Neuronal stem cell (in vitro differentiated cells): ENCODE data around the gene TUBA4A.
A peak's percentile ranks its signal among the peaks of the same experiment; 100 is the strongest.

Experiments used
- DNase-seq: peaks from one replicate; pipeline ENCODE4 v3.0.0-alpha.2; 2013; ENCODE audit warnings: low spot score
- H2AFZ ChIP-seq: one replicate; pipeline ENCODE4 v1.6.1; 2013; ENCODE audit warnings: mild to moderate bottlenecking, low read length, inconsistent platforms
- H2AK5ac ChIP-seq: 2 replicates; pipeline ENCODE4 v1.6.1; 2013; ENCODE audit warnings: low read depth, mild to moderate bottlenecking, inconsistent platforms, low read length, moderate library complexity, mixed read lengths
- H2BK120ac ChIP-seq: 2 replicates; pipeline ENCODE4 v1.6.1; 2013; ENCODE audit warnings: low read depth, mild to moderate bottlenecking, inconsistent platforms, low read length, moderate library complexity, mixed read lengths
- H2BK12ac ChIP-seq: one replicate; pipeline ENCODE4 v1.6.1; 2013; ENCODE audit warnings: low read length, inconsistent platforms
- H2BK15ac ChIP-seq: 2 replicates; pipeline ENCODE4 v1.6.1; 2013; ENCODE audit warnings: mild to moderate bottlenecking, low read length, inconsistent platforms, mixed read lengths
- H2BK5ac ChIP-seq: one replicate; pipeline ENCODE4 v1.6.1; 2013; ENCODE audit warnings: inconsistent platforms, mild to moderate bottlenecking, low read length, moderate library complexity
- H3K14ac ChIP-seq: one replicate; pipeline ENCODE4 v1.6.1; 2013; ENCODE audit warnings: low read length, inconsistent platforms
- H3K18ac ChIP-seq: 2 replicates; pipeline ENCODE4 v1.6.1; 2013; ENCODE audit warnings: low read length, inconsistent platforms
- H3K23ac ChIP-seq: 2 replicates; pipeline ENCODE4 v1.6.1; 2013; ENCODE audit warnings: low read depth, mild to moderate bottlenecking, mixed read lengths, low read length, inconsistent platforms; ENCODE audit not compliant: poor library complexity
- H3K27ac ChIP-seq: replicated peaks from 3 replicates; pipeline ENCODE4 v1.5.1; 2013; ENCODE audit warnings: low read length, inconsistent platforms
- H3K27me3 ChIP-seq, 3 experiments: 2 replicates each; pipeline ENCODE4 v1.6.1; 2013; ENCODE audit warnings: low read length in 3 of 3, mild to moderate bottlenecking in 2 of 3, inconsistent platforms in 1 of 3, low read depth in 1 of 3, mixed read lengths in 1 of 3, moderate library complexity in 1 of 3; ENCODE audit not compliant: control insufficient read depth in 3 of 3, insufficient read depth in 3 of 3
- H3K36me3 ChIP-seq, 2 donors: replicated peaks in 1 of 2; 2 replicates each; pipeline ENCODE4 v1.6.1; 2013; ENCODE audit warnings: low read length in 2 of 2; ENCODE audit not compliant: control insufficient read depth in 2 of 2, insufficient read depth in 2 of 2
- H3K4ac ChIP-seq: 2 replicates; pipeline ENCODE4 v1.6.1; 2013; ENCODE audit warnings: inconsistent platforms, mild to moderate bottlenecking, low read length, moderate library complexity
- H3K4me1 ChIP-seq, 2 donors: 1 replicate in 1 of 2; 2 replicates in 1 of 2; pipeline ENCODE4 v1.6.1; 2013; ENCODE audit warnings: low read length in 2 of 2, low read depth in 1 of 2; ENCODE audit not compliant: control insufficient read depth in 2 of 2, insufficient read depth in 1 of 2
- H3K4me2 ChIP-seq: one replicate; pipeline ENCODE4 v1.6.1; 2013; ENCODE audit warnings: mild to moderate bottlenecking, low read length, inconsistent platforms; ENCODE audit not compliant: insufficient read depth, poor library complexity, severe bottlenecking
- H3K4me3 ChIP-seq, 2 donors: 2 replicates each; pipeline ENCODE4 v1.5.1; 2013; ENCODE audit warnings: low read length in 2 of 2, mild to moderate bottlenecking in 2 of 2, inconsistent platforms in 1 of 2, moderate library complexity in 1 of 2
- H3K79me1 ChIP-seq: one replicate; pipeline ENCODE4 v1.6.1; 2013; ENCODE audit warnings: low read depth, mild to moderate bottlenecking, inconsistent platforms, low read length, moderate library complexity
- H3K9ac ChIP-seq: one replicate; pipeline ENCODE4 v1.6.1; 2013; ENCODE audit warnings: mild to moderate bottlenecking, low read depth, low read length, inconsistent platforms; ENCODE audit not compliant: poor library complexity
- H3K9me3 ChIP-seq, 2 donors: replicated peaks in 1 of 2; 2 replicates each; pipeline versions ENCODE3 to v1.6.1; 2013; ENCODE audit warnings: low read length in 2 of 2, mild to moderate bottlenecking in 2 of 2, inconsistent platforms in 1 of 2, low read depth in 1 of 2, mixed read lengths in 1 of 2, moderate library complexity in 1 of 2; ENCODE audit not compliant: control insufficient read depth in 2 of 2, insufficient read depth in 1 of 2
- H4K8ac ChIP-seq: one replicate; pipeline ENCODE4 v1.6.1; 2013; ENCODE audit warnings: low read depth, mild to moderate bottlenecking, inconsistent platforms, low read length, moderate library complexity
- H4K91ac ChIP-seq: one replicate; pipeline ENCODE4 v1.6.1; 2013; ENCODE audit warnings: low read length, low read depth, mild to moderate bottlenecking, inconsistent platforms; ENCODE audit not compliant: poor library complexity
- WGBS, 2 donors: extraction: QIAGEN DNeasy Blood & Tissue Kit; methylation state at CpG; one replicate each; pipeline ENCODE4 v1.1.7; 2013; ENCODE audit warnings: missing lambda C conversion rate in 2 of 2, mixed read lengths in 1 of 2; ENCODE audit not compliant: insufficient read length in 2 of 2, insufficient replicate concordance in 1 of 2; ENCODE audit errors: extremely low coverage in 2 of 2; 5-methylcytosine and 5-hydroxymethylcytosine counted together

TUBA4A gene

DNA sequence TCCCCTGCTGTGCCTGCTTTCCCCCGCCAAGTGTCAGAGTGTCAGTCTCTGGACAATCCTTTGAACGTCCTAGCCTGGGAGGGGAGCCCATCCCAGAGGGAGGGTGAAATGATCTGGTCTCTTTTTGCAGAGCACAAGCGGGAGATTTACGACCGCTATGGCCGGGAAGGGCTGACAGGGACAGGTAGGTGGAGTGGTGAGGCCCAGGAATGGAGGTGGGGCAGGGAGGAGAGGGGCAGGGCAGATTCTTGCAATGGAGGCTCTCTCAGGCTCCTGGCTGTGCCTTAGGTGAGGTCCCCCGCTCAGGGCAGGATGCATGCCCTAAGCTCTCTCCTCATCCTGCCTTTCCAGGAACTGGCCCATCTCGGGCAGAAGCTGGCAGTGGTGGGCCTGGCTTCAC is 27.9 kb upstream of the TUBA4A start:
- Histone ChIP-seq H3K14ac (no peak overlapping the region), H3K4me2 (no peak overlapping the region), H4K91ac (no peak overlapping the region), H3K27me3 (peaks cover 0 to 3% (median 0%) of the 10 kb centered on the region in 3 experiments), H3K4me1 (peaks cover 20 to 22% of the 10 kb centered on the region in 2 donors), H3K4me3 (no peak overlapping the region), H3K9me3 (no peaks in the 10 kb centered on the region), H3K9ac (no peak overlapping the region), H3K36me3 (peaks cover 20 to 39% of the 10 kb centered on the region in 2 donors), H3K18ac (no peak overlapping the region), H4K8ac (no peak overlapping the region), H3K79me1 (peaks cover 7% of the 10 kb centered on the region), H2BK15ac (no peak overlapping the region), H2BK120ac (no peak overlapping the region), H3K23ac (no peak overlapping the region), H2AFZ (no peak overlapping the region), H2BK12ac (no peak overlapping the region), H2BK5ac (no peak overlapping the region), H2AK5ac (no peak overlapping the region), H3K27ac (no peak overlapping the region), H3K4ac (no peak overlapping the region)
- DNase-seq: no peak
- no CpG with 5 or more reads among the region's 8 CpGs for WGBS, 2 donors

DNA sequence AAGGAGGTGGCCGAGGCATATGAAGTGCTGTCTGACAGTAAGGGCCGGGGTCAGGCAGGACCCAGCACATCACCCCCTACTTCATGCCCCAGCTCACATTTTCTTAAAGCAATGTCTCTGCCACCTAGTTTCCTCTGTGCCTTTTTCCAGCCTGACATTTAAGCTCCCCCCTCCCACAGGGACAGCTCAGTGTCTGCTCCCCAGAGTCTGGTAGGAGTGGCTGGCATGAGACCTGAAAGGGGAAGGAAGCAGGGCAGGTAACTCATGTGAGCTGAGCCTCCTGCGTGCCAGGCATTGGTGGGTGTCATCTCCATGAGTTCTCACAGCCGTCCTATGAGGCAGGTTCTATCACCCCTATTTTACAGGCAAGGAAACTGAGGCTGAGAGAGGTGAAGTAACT is 26.9 kb upstream of the TUBA4A start:
- Histone ChIP-seq H3K27ac (no peak overlapping the region), H2BK15ac (no peak overlapping the region)
- DNase-seq: no peak

DNA sequence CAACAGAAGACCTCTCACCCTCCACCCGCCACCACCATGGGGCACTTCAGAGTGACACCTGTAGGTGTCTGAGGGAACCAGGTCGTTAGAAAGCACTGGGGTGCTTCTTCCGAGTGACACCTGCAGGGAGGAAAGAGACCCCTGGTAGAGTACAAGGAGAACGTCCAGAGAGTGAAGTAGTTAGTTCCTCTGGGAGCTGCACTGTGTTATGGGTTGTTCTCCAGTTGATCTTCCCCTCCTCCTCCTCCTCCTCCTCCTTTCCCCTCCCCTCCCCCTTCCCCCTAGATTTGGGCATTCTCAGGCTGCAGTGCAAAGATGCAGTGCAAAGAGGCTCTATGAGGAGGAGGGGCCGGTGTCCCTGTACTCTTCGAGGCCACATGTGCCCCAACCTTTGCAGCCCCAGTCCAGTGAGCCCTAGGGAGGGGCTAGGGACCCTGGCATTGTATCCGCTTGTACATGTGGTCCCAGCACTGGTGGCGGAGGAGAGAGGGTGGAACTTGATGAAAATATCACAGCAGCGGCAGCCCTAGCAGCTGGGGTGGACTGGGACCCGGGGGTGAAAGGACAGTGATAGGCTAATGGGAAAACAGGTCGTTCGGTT is 26.3 kb upstream of the TUBA4A start:
- no peak overlapping the region for H3K27ac ChIP-seq
- H3K36me3 ChIP-seq: peaks cover 20 to 39% of the 10 kb centered on the region in 2 donors
- H3K18ac ChIP-seq: peak overlapping the region; percentile 90
- no peak overlapping the region for H4K8ac ChIP-seq
- no peak overlapping the region for H3K4ac ChIP-seq
- no peak overlapping the region for H4K91ac ChIP-seq
- peak overlapping the region; percentile 97 for H3K4me2 ChIP-seq
- no peak overlapping the region for H2BK12ac ChIP-seq
- peak overlapping the region; percentile 96 for H2AFZ ChIP-seq
- H3K79me1 ChIP-seq: peaks cover under 1% of the 10 kb centered on the region
- peaks cover 0 to 8% (median 3%) of the 10 kb centered on the region in 3 experiments for H3K27me3 ChIP-seq
- H2BK120ac ChIP-seq: no peak overlapping the region
- H3K9ac ChIP-seq: peak overlapping the region; percentile 74
- H2AK5ac ChIP-seq: peak overlapping the region; percentile 60
- H2BK5ac ChIP-seq: peak overlapping the region; percentile 90
- H3K4me3 ChIP-seq: peak overlapping the region; percentile 62 to 78
- WGBS, 2 donors: no CpG with 5 or more reads among the region's 12 CpGs
- no peak overlapping the region for H3K14ac ChIP-seq
- peak overlapping the region; percentile 78 for H2BK15ac ChIP-seq
- H3K9me3 ChIP-seq: no peaks in the 10 kb centered on the region
- DNase-seq: no peak
- H3K23ac ChIP-seq: peak overlapping the region; percentile 15
- peaks cover 15 to 18% of the 10 kb centered on the region in 2 donors for H3K4me1 ChIP-seq

More for the DNA sequence above, 26.9 kb upstream of the TUBA4A start:
- Histone ChIP-seq H3K9me3 (no peaks in the 10 kb centered on the region), H3K18ac (no peak overlapping the region), H2BK5ac (no peak overlapping the region), H2BK12ac (no peak overlapping the region), H3K36me3 (peaks cover 20 to 39% of the 10 kb centered on the region in 2 donors), H2AFZ (no peak overlapping the region), H3K4ac (no peak overlapping the region), H2BK120ac (no peak overlapping the region), H3K79me1 (peaks cover 4% of the 10 kb centered on the region), H3K4me2 (no peak overlapping the region), H3K4me3 (no peak overlapping the region), H2AK5ac (no peak overlapping the region), H3K27me3 (peaks cover 0 to 3% (median 3%) of the 10 kb centered on the region in 3 experiments), H4K8ac (peak overlapping the region; percentile 4), H4K91ac (no peak overlapping the region), H3K4me1 (peaks cover 15 to 18% of the 10 kb centered on the region in 2 donors), H3K9ac (peak overlapping the region; percentile 57), H3K14ac (no peak overlapping the region), H3K23ac (no peak overlapping the region)
- WGBS, 2 donors: no CpG with 5 or more reads among the region's 4 CpGs

GRCh38 chr2:219279151-219279915 is 25.6 kb upstream of the TUBA4A start, which contains the start of gene DNAJB2:
DNAJB2 (plus strand) TSS chr2:219279366; CDS start chr2:219279834, 468 bp downstream.
- Histone ChIP-seq H2AFZ (peak within 1 kb of the TSS; percentile 96), H2BK12ac (no peak within 1 kb of the TSS), H3K4me3 (peak within 1 kb of the TSS; percentile 62 to 78), H3K36me3 (peaks cover 17 to 34% of the 10 kb centered on the region in 2 donors), H3K27ac (peak within 1 kb of the TSS; percentile 81), H4K91ac (no peak within 1 kb of the TSS), H3K4ac (no peak within 1 kb of the TSS), H3K4me1 (peaks cover 19% of the 10 kb centered on the region in 2 donors), H2BK15ac (peak within 1 kb of the TSS; percentile 78), H3K14ac (no peak within 1 kb of the TSS), H3K79me1 (no peaks in the 10 kb centered on the region), H2BK5ac (peak within 1 kb of the TSS; percentile 90), H2AK5ac (peak within 1 kb of the TSS; percentile 60), H3K27me3 (peaks cover 0 to 9% (median 3%) of the 10 kb centered on the region in 3 experiments), H3K18ac (peak within 1 kb of the TSS; percentile 90), H3K23ac (peak within 1 kb of the TSS; percentile 15), H3K4me2 (peak within 1 kb of the TSS; percentile 97), H3K9ac (peak within 1 kb of the TSS; percentile 74), H2BK120ac (no peak within 1 kb of the TSS), H4K8ac (no peak within 1 kb of the TSS), H3K9me3 (no peaks in the 10 kb centered on the region)
- WGBS, 2 donors: no CpG with 5 or more reads among the region's 65 CpGs
- DNase-seq: peak; percentile 92
